Measurements from ENCODE around the gene P4HA2.

P4HA2 gene

GRCh38 chr5:132250547-132250946, 22.9 kb upstream of the P4HA2 start:
- DNase-seq (ENCODE audit: low read depth in 2 of 2): no peak

GRCh38 chr5:132246806-132247205, 19.2 kb upstream of the P4HA2 start:
- DNase-seq (ENCODE audit: low read depth in 2 of 2): no peak

DNA sequence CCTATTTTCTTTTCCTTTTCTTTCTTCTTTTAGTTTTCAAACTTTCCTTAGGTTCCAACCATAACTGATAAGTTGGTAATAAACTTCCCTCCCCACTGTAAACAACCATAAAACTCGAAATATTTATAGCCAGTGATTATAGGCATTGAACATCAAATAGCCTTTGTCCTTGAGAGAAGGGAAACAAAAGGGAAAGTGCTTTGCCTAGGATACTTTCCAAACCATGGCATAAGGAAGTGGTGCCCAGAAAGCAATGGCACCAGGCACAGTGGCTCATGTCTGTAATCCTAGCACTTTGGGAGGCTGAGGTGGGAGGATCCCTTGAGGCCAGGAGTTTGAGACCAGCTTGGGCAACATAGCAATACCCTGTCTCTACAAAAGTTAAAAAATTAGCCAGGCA, 17.9 kb upstream of the P4HA2 start:
- no peak for DNase-seq (ENCODE audit: low read depth in 2 of 2)

DNA sequence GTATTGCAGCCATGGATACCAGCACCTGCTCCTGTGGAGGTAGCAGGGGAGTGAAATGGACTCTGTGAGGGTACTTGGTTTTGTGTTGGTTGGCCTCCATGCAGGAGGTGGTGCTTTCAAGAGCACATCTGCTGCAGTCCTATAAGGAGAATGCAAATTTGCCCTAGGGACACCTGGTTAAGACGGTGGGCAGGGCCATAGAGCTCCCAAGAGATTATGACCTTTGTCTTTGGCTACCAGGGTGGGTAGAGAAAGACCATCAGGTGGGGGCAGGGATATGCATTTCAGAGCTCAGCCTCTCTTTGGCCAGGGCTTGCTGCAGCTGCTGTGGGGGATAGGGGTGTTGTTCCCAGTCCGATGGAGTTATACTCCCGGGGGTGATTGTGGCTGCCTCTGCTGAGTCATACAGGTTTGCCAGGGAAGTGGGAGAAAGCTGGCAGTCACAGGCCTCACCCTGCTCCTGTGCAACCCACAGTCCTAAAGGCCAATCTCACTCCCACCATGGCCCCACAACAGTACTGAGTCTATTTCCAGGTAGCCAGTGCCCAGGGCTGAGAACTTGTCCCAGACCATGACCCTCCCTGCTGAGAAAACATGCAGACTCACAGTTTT, 15.8 kb upstream of the P4HA2 start:
- no peak for DNase-seq (ENCODE audit: low read depth in 2 of 2)

- no peak for DNase-seq (ENCODE audit: low read depth in 2 of 2)
These were observed 12.1 kb upstream of the P4HA2 start for GRCh38 chr5:132239776-132240175.

GRCh38 chr5:132238901-132239500, 11.3 kb upstream of the P4HA2 start:
- no peak for DNase-seq (ENCODE audit: low read depth in 2 of 2)

DNA sequence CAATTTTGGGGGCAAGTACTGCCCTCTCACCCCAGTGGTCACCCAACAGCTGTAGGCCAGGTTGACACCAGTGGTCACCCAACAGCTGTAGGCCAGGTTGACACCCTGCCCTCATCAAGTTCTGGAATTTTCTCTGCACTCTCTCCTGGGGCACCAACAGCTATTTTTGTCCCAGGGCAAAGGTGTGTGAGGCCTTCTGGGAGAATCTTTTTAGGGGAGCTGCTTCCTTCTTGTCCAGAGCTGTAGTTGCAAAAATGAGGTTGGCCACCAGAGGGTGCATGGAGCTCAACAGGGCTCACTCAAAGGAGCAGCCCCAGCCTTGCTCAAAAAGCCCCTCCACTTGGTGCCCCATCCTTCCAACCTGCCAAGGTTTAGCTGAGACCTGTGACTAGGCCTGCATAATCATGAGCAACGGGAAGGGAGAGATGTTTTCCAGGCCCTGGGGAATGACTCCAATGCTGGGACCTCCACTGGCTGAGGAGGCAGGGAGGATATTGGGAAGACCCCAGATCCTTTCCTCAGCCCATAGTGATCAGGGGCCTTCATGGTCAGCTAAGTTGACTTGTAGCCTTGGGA, 10.6 kb upstream of the P4HA2 start:
- peak; percentile 65 to 84 for DNase-seq (ENCODE audit: low read depth in 2 of 2)

DNA sequence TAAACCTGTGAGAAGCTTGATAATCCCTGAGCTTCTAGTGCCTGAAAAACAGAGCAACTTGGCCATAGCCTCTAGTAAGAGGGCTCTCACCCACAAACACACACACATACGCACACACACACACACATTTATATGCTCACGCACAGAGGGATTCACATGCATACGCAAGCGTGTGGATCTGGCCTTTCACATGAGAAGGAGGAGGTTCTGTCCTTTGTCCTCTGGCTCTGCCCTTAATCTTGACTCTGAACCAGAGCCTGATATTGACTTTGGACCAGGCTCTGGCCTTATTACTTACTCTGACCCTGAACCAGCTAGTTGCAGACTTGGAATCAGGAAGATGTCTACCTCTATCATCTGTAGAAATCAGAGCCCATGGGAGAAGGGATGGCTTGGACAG, 10.0 kb upstream of the P4HA2 start:
- no peak for DNase-seq (ENCODE audit: low read depth in 2 of 2)

- DNase-seq (ENCODE audit: low read depth in 2 of 2): no peak
These were observed 9.5 kb upstream of the P4HA2 start for GRCh38 chr5:132237141-132237540.

DNA sequence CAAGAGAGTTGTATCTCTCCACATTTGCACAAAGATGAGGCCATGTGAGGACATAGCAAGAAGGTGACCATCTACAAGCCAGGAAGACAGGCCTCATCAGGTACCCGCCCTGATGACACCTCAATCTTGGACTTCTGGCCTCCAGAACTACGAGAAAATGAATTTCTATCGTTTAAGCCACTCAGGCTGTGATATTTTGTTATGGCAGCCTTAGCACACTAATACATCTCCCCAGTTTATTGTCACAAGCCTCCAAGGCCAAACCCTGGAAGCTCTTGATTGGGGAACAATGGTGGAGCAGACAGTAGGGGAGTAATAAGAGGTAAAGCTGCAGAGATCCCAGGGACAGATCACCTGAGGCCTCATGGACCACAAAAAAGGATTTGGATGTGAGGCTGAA, 7.7 kb upstream of the P4HA2 start:
- DNase-seq (ENCODE audit: low read depth in 2 of 2): no peak

- no peak for DNase-seq (ENCODE audit: low read depth in 2 of 2)
These were observed 7.0 kb upstream of the P4HA2 start for GRCh38 chr5:132234684-132235062.

GRCh38 chr5:132233811-132234683, 6.4 kb upstream of the P4HA2 start:
- no peak for DNase-seq (ENCODE audit: low read depth in 2 of 2)

GRCh38 chr5:132233081-132233480, 5.4 kb upstream of the P4HA2 start:
- no peak for DNase-seq (ENCODE audit: low read depth in 2 of 2)

DNA sequence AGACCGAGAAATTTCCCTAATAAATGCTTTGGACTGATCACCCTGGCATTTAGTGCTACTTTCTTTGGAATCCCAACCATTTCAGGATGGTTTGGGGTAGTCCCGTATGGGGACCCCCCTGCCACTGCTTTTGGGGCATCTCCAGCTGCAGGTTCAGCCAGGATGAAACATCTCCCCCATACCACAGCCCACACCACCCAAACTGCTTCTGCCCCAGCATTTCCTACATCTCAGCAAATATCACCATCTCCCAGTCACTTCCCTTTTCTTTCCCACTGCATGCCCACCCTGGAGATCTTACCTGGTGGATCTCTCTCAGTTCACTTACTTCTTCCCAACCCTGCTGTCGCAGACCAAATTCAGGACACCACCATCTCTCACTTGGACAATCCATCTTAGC, 4.8 kb upstream of the P4HA2 start:
- DNase-seq (ENCODE audit: low read depth in 2 of 2): no peak

DNA sequence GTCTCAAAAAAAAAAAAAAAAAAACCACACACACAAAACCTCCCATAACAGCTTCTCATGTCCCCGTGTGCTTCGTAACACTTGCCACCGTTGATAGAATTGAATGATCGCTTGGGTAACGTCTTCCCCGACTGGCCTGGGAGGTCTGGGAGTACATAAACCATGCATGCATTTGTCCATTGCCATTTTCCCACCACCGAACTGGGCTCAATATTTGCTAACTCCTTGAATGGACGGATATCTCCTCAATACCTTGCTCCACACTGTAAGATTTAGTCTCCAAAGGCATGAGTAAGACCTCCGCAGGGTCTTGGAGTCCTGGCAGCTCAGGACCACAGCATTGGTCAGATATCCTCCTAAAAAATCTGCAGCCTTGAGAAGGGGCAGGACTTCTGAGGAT, 3.2 kb upstream of the P4HA2 start:
- no peak for DNase-seq (ENCODE audit: low read depth in 2 of 2)

DNA sequence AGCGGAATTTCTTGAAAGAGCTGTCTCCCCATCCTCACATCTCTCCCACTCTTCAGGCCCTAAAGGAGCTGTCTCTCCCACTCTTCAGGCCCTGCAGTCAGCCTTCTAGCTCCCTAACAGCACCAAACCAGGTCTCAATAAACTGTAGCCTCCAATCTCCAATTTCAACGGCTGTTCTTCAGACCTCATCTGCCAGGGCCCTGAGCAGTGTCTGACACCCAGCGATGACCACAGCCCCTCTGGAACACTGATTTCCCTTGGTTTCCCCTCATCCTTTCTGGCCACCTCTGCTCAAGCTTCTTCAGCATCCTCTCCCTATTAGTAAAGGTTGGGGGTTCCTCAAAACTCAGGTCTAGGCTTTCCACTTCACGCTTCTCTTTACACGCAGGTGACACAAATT, 1.6 kb upstream of the P4HA2 start:
- DNase-seq (ENCODE audit: low read depth in 2 of 2): no peak

GRCh38 chr5:132228241-132229035, 785 bp upstream of the P4HA2 start:
- no peak for DNase-seq (ENCODE audit: low read depth in 2 of 2)

GRCh38 chr5:132227235-132227484, 493 bp downstream of the P4HA2 start:
- DNase-seq (ENCODE audit: low read depth in 2 of 2): no peak

DNA sequence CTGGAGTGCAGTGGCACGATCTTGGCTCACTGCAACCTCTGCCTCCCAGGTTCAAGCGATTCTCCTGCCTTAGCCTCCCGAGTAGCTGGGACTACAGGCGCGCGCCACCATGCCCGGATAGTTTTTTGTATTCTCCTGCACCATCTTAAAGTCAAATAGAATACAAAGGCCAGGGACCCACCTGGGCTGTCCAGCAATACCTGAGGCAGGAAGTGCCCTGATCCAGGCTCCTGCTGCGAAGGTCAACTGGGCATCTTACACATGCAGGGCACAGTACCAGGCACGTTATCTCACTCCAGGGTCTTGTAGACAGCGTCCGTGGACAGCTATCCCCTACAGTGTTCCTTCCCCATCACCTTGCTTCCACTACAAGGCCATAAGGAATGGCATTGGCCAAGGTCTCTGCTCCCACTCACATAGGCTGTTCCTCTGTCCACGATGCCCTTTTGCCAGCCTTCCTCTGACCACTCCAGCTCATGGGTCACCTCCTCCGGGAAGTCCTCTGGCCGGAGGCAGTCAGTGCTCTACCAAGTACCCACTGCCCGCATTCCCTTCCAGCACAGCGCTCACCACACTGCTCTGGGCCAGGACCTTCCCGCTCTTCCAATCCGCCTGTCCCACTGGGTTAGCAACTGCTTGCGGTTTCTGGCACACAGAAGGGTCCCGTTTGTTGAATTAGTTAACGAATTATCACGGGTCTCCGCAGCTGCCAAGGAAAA, 978 bp downstream of the P4HA2 start:
- DNase-seq (ENCODE audit: low read depth in 2 of 2): no peak

GRCh38 chr5:132225165-132226032, 2.3 kb downstream of the P4HA2 start:
- DNase-seq (ENCODE audit: low read depth in 2 of 2): peak in 1 of 2 donors; percentile 37

GRCh38 chr5:132224716-132225115, 2.9 kb downstream of the P4HA2 start:
- no peak for DNase-seq (ENCODE audit: low read depth in 2 of 2)
